H7 (cell line): ENCODE data around the gene TMEM59L. TPM values are rescaled to one million over a fixed set of nuclear protein-coding genes. Genes with fewer than 3 reads are reported as not detected.

Experiments used
- DNase-seq: peaks from one replicate; pipeline ENCODE4 v3.0.0; 2012
- H3K27me3 ChIP-seq: 2 replicates; pipeline ENCODE4 v1.6.0; 2011; ENCODE audit warnings: mild to moderate bottlenecking, low read length; ENCODE audit not compliant: control insufficient read depth, insufficient read depth
- H3K36me3 ChIP-seq: replicated peaks from 2 replicates; pipeline ENCODE4 v1.5.1; 2011; ENCODE audit warnings: low read length; ENCODE audit not compliant: control insufficient read depth, insufficient read depth
- H3K4me3 ChIP-seq: 2 replicates; pipeline ENCODE4 v1.5.1; 2011; ENCODE audit warnings: low read depth, mild to moderate bottlenecking, control low read depth, low read length, moderate library complexity; ENCODE audit not compliant: insufficient read depth
- total RNA-seq: library from RNA; depleted of rRNA; stranded (reverse); fragments of >200 nt; shearing (Covaris generic); gene quantifications from 2 replicates; pipeline ENCODE4 v1.2.3, GENCODE V29; 2014

Gene TMEM59L
- total RNA-seq, 1 experiment from 2014 or later = 1.8 TPM

DNA sequence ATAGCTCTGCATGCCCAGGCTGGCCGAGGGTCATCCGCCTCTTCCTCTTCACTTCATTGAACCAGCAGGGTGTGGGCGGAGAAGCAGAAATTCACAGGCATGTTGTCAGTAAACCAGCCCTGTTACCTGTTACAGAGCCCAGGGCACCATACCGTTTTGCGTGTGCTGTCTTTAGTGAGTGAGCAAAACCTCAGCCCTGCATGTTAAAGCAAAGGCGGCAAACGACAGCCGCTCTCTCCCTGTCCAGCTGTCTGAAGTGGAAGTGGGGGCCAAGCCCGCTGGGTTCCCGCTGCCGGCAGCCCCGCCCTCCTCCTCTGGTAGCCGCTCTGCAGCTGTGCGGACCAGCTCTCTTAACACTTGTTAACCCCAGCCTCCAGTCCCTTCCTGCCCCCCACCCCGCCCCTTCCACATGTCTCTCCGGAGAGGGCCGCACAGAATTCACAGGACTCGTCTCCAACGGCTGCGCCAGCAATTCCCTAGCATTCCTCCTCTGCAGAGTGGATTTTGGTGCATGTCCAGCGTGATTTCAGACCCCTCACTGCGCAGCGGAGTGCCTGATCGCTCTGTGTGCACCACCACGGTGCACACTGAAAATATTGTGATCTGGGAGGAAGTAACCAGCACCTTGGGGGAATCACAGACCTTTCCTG, 36.8 kb downstream of the TMEM59L start:
- no peaks in the 10 kb centered on the region for H3K36me3 ChIP-seq
- H3K4me3 ChIP-seq = no peak overlapping the region
- DNase-seq = peak; percentile 66
- H3K27me3 ChIP-seq = no peaks in the 10 kb centered on the region

- no peak overlapping the region for H3K4me3 ChIP-seq
- no peak for DNase-seq
- H3K27me3 ChIP-seq = no peaks in the 10 kb centered on the region
- no peaks in the 10 kb centered on the region for H3K36me3 ChIP-seq
Measured at GRCh38 chr19:18650021-18650390, 37.3 kb downstream of the TMEM59L start.

- Histone ChIP-seq H3K4me3 (no peak overlapping the region), H3K36me3 (no peaks in the 10 kb centered on the region), H3K27me3 (no peaks in the 10 kb centered on the region)
- peak; percentile 73 for DNase-seq
Measured at GRCh38 chr19:18650468-18651041, 37.9 kb downstream of the TMEM59L start.

- Histone ChIP-seq H3K4me3 (no peak overlapping the region), H3K36me3 (no peaks in the 10 kb centered on the region), H3K27me3 (no peaks in the 10 kb centered on the region)
- no peak for DNase-seq
Measured at GRCh38 chr19:18651300-18651699, 38.6 kb downstream of the TMEM59L start.

DNA sequence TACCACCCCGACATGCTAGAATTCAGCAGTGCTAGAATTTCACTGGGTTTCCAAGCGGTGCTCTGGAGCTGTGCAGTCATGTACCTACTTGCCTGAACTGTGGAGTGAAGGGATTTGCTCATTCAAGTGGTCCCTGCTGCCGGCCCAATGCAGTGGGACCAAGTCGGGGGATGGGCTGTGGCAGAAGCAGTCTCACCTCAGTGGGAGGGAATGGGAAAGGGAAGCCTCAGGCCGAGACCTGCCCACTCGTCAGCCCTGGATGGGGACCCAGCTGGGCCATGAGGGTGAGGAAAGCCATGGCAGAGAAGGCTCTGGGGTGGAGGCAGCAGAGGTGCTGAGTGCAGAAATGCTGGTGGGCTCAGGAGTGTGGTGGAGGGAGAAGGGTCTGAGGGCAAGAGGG, 39.1 kb downstream of the TMEM59L start:
- Histone ChIP-seq H3K4me3 (no peak overlapping the region), H3K36me3 (no peaks in the 10 kb centered on the region), H3K27me3 (no peaks in the 10 kb centered on the region)
- peak; percentile 50 for DNase-seq

- DNase-seq = no peak
- no peak overlapping the region for H3K4me3 ChIP-seq
- no peaks in the 10 kb centered on the region for H3K27me3 ChIP-seq
- H3K36me3 ChIP-seq = no peaks in the 10 kb centered on the region
Measured at GRCh38 chr19:18653853-18654252, 41.2 kb downstream of the TMEM59L start.

DNA sequence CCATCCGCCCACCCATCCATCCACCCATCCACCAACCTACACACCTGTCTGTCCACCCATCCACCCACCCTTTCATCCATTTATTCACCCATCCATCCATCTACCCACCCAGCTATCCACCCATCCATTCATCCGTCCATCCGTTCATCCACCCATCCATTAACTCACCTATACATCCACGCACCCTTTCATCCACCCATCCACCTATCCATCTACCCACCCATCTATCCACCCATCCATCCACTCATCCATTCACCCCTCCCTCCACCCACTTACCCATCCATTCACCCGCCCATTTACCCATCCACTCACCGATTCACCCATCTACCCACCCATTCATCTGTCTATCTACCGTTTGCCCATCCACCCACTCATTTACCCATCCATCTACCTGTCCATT, 41.8 kb downstream of the TMEM59L start:
- no peaks in the 10 kb centered on the region for H3K36me3 ChIP-seq
- no peaks in the 10 kb centered on the region for H3K27me3 ChIP-seq
- no peak overlapping the region for H3K4me3 ChIP-seq
- no peak for DNase-seq

DNA sequence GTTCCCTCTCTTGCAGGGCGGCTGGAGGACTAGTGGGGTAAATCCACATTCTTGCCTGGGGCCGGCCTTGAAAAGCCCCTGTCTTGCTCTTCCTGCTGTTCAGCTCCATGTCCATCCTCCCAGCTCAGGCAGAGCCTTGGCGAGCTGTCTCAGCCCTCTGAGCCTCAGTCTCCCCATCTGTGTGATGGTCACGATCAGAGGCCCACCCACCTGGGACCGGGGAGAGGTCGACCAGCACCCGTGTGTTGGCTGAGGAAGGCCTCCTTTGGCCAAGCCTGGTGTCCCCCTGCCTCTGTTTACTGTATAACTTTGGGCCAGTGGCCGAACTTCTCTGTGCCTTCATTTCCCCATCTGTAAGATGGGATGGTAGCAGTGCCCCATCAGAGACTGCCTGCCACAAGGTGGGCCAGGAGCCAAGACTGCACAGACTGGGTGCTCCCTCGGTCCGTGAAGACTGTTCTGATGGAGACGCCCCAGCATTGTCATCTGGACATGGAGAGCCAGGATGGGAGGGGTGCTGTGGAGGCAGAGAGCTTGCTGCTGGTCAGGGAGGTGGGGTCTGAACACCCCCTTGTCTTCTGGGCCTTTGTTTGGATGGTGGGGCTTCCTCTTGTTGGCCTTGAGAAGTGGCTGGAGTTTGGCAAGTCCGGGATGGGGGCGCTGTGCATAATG, 42.6 kb downstream of the TMEM59L start:
- Histone ChIP-seq H3K36me3 (no peaks in the 10 kb centered on the region), H3K27me3 (no peaks in the 10 kb centered on the region), H3K4me3 (no peak overlapping the region)
- DNase-seq = no peak

DNA sequence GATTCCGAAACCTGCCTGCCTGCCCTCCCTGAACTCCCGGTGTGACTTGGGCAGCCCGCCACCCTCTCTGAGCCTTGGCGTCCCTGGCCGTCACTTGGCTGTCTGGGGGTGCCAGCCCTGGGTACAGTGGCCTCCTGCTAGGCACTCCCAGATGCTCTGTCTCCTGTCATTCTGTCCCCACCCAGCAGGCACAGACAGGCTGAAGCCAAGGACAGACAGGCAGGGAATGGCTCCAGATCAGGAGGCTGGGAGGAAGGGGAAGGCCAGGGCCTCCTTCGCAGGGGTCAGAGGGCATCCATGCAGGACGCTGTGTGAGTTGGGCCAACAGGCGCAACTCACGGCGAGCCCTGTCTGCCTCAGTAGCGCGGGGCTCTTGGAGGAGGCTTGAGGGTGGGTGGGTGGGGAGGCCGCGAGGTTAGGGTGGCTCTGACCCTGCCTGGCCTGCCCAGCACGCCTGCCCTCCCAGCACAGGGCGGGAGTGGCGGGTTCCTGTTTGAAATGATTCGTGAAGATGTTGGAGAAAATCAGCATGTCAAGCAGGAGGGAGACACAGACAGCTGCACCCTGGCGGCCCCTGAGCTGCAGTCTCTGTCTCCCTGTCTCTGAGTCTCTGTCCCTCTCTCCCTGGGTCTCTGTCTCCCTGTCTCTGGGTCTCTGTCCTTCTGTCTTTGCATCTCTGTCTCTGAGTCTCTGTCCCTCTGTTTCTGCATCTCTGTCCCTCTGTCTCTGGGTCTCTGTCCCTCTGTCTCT, 43.8 kb downstream of the TMEM59L start:
- no peaks in the 10 kb centered on the region for H3K27me3 ChIP-seq
- H3K36me3 ChIP-seq = no peaks in the 10 kb centered on the region
- no peak overlapping the region for H3K4me3 ChIP-seq
- DNase-seq = peak; percentile 58

- no peaks in the 10 kb centered on the region for H3K27me3 ChIP-seq
- H3K4me3 ChIP-seq = no peak overlapping the region
- peak; percentile 89 for DNase-seq
Measured at GRCh38 chr19:18657590-18658365, 45.1 kb downstream of the TMEM59L start.

GRCh38 chr19:18658366-18658855, 45.7 kb downstream of the TMEM59L start:
- Histone ChIP-seq H3K4me3 (no peak overlapping the region), H3K36me3 (no peaks in the 10 kb centered on the region), H3K27me3 (no peaks in the 10 kb centered on the region)
- DNase-seq = no peak

More at GRCh38 chr19:18657590-18658365, 45.1 kb downstream of the TMEM59L start:
- no peaks in the 10 kb centered on the region for H3K36me3 ChIP-seq

DNA sequence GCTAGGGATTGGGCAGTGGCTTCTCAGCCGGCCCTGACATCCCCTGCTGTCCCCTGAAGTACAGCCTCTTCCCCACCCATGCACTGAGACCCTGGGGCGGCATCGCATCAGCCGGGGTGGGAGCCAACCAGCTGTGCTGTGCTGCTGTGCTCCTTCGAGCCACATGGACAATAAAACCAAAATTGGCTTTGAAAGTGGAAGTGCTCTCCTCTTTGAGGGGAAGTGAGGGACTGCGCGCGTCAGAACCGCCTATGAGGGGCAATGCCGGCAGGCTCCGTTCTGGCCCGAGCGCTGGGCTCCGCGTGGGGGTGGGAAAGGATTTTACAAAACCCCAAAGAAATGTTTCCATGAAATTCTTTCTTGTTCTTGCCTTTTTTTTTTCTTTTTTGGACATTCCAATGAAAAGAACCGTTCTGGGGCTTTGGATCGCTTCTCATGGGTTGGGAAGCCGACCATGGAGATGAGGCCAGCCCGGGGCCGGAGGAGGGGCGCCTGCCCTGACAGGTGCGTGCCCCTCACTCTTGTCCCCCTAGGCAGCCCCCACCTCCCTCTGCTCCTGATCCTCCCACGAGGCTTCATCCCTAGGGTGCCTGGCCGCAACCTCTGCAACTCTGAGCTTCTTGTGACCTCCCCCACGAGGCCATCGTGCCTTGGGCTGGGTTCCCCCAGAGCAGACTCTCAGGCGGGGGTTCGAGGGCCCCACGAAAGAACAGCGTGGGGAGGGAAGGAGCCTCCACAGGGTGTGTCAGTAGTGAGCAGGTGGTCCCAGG, 46.8 kb downstream of the TMEM59L start:
- Histone ChIP-seq H3K4me3 (no peak overlapping the region), H3K36me3 (no peaks in the 10 kb centered on the region; the same call in 1 of the 2 replicates), H3K27me3 (no peaks in the 10 kb centered on the region)
- DNase-seq = peak; percentile 70

DNA sequence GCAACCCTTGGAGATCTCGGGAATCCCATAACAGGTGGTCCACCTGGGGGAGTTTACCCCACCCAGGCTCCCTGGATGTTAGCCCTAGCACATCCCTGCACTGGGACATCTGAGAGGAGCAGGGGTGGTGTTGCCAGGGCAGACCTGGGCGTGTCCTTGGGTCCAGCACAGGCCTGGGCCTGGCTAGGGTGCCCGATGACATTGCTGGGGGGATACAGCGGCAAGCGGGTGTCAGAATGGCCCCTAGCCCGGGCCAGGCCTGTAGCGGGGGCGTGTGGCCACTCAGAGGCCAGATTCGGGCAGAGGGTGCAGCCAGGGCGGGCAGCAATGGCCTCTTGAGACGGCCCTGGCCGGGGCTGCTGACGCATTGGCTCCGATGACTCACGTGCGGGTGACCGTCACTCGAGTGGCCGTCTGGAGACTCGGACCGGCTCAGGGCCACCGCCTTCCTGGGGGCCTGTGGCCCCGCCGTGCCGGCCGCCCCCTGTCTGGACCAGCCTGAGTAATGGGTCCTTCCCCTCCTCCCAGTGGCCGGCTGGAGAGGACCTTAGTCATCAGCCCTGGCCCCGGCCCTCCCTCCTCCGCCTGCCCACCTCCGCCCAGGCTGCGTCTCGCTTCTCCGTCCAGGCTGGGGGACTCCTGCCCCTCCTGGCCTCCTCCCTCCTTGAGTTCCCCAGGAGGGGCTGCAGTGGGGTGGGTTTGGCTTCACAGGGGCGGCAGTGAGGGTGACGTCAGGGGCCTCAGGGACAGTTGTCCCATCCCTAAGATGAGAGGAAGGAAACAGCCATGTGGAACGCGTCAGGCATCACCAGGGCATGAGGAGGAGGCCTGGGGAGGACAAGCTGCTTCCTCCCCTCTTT, 47.6 kb downstream of the TMEM59L start:
- Histone ChIP-seq H3K36me3 (no peaks in the 10 kb centered on the region; the same call in none of the 2 replicates), H3K4me3 (no peak overlapping the region), H3K27me3 (no peaks in the 10 kb centered on the region)
- DNase-seq = peak; percentile 72
